ENCODE results near the gene ARG1.

DNA sequence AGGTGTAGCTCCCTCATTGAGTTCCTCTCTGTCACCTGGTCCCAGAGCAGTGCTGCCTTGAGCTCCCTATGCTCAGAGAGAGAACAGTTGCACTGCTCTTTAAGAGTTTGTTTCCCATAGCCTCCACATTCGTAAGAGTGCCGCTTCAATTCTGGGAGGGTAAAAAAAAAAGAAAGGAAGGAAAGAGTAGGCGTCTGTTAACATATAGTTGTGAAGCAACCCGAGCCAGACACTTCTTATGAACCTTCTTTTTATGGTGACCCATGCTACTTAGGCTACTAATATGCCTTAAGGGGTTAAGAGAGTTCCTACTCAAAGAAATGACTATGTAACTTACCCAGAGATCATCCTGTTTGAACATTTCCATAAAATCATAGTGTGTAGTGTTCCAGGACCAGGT, 4.3 kb upstream of the ARG1 start:
- TF ChIP-seq, protein P1, sequence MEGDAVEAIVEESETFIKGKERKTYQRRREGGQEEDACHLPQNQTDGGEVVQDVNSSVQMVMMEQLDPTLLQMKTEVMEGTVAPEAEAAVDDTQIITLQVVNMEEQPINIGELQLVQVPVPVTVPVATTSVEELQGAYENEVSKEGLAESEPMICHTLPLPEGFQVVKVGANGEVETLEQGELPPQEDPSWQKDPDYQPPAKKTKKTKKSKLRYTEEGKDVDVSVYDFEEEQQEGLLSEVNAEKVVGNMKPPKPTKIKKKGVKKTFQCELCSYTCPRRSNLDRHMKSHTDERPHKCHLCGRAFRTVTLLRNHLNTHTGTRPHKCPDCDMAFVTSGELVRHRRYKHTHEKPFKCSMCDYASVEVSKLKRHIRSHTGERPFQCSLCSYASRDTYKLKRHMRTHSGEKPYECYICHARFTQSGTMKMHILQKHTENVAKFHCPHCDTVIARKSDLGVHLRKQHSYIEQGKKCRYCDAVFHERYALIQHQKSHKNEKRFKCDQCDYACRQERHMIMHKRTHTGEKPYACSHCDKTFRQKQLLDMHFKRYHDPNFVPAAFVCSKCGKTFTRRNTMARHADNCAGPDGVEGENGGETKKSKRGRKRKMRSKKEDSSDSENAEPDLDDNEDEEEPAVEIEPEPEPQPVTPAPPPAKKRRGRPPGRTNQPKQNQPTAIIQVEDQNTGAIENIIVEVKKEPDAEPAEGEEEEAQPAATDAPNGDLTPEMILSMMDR (IDR thresholded peaks at IDR 0.05), result no peak
- no peak for TF ChIP-seq POLR2AphosphoS5 (IDR thresholded peaks at IDR 0.05; ENCODE audit: insufficient read depth in 1 of 2, low read depth in 1 of 2)
- TF ChIP-seq POLR2A (IDR thresholded peaks at IDR 0.05), result no peak
